HG03342 (cell line): Measurements from ENCODE around the gene GON4L.
"Not testable (repeated sequence)": the region's sequence is repeated elsewhere in the genome, so short reads cannot be mapped to it uniquely, and the experiment has no call there.

Source experiments
- ATAC-seq: cut with Tn5 transposase; IDR thresholded peaks from one replicate; pipeline ENCODE4 v1.9.1; 2021; ENCODE audit warnings: mild to moderate bottlenecking, moderate library complexity; ENCODE audit not compliant: unreplicated experiment

GON4L gene

GRCh38 chr1:155856975-155857930 is at the start of gene GON4L:
TSS of gene GON4L (minus strand) at chr1:155857214. CDS start at chr1:155853780, 3,434 bp downstream.
- peak; percentile 52 for ATAC-seq

GRCh38 chr1:155904261-155904660 is 47.2 kb upstream of the GON4L start:
- ATAC-seq: no peak

- ATAC-seq: no peak
Measured at GRCh38 chr1:155900161-155900560, 43.1 kb upstream of the GON4L start.

- no peak for ATAC-seq
Measured at GRCh38 chr1:155899683-155900082, 42.7 kb upstream of the GON4L start.

GRCh38 chr1:155898888-155899287 is 41.9 kb upstream of the GON4L start:
- no peak for ATAC-seq

GRCh38 chr1:155897746-155898145 is 40.7 kb upstream of the GON4L start:
- no peak for ATAC-seq

GRCh38 chr1:155896476-155896875 is 39.5 kb upstream of the GON4L start:
- not testable (repeated sequence) for ATAC-seq

- not testable (repeated sequence) for ATAC-seq
Measured at GRCh38 chr1:155895617-155896016, 38.6 kb upstream of the GON4L start.

GRCh38 chr1:155893389-155894142 is 36.6 kb upstream of the GON4L start:
- ATAC-seq: no peak

GRCh38 chr1:155892796-155893195 is 35.8 kb upstream of the GON4L start:
- no peak for ATAC-seq

GRCh38 chr1:155890251-155890650 is 33.2 kb upstream of the GON4L start:
- ATAC-seq: no peak

GRCh38 chr1:155889566-155889965 is 32.6 kb upstream of the GON4L start:
- ATAC-seq: no peak

- no peak for ATAC-seq
Measured at GRCh38 chr1:155888481-155888880, 31.5 kb upstream of the GON4L start.

- no peak for ATAC-seq
Measured at GRCh38 chr1:155884982-155885381, 28.0 kb upstream of the GON4L start.

- ATAC-seq: no peak
Measured at GRCh38 chr1:155884031-155884960, 27.3 kb upstream of the GON4L start.

GRCh38 chr1:155882766-155883165 is 25.8 kb upstream of the GON4L start:
- ATAC-seq: no peak

GRCh38 chr1:155882235-155882634 is 25.2 kb upstream of the GON4L start:
- ATAC-seq: no peak

GRCh38 chr1:155880950-155881349 is 23.9 kb upstream of the GON4L start:
- ATAC-seq: no peak

GRCh38 chr1:155880251-155880650 is 23.2 kb upstream of the GON4L start:
- no peak for ATAC-seq

GRCh38 chr1:155877945-155878344 is 20.9 kb upstream of the GON4L start:
- no peak for ATAC-seq

- ATAC-seq: no peak
Measured at GRCh38 chr1:155873860-155874259, 16.8 kb upstream of the GON4L start.
